ENCODE results near the gene FTCD.
"Not testable (repeated sequence)": the region's sequence is repeated elsewhere in the genome, so short reads cannot be mapped to it uniquely, and the experiment has no call there.

Gene FTCD

DNA sequence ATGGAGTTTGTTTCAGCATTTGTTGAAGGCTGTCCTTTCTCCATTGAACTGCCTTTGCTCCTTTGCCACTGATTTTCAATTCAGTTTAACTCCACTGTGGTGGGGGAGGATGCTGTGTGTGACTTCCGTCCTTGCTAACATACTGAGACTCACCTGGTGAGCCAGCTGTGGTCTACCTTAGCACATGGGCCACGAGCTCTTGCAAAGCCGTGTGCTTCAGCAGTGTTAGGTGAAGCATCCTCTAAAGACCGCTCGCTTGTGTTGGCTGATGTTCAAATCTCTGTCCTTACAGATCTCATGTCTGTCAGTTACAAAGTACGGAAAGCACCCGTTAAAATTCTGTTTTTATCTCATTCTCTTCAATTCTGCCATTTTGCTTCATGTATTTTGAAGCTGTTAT is 32.4 kb upstream of the FTCD start:
- DNase-seq (ENCODE audit: low spot score): no peak

GRCh38 chr21:46187261-46187660 is 31.9 kb upstream of the FTCD start:
- DNase-seq (ENCODE audit: low spot score): no peak

DNA sequence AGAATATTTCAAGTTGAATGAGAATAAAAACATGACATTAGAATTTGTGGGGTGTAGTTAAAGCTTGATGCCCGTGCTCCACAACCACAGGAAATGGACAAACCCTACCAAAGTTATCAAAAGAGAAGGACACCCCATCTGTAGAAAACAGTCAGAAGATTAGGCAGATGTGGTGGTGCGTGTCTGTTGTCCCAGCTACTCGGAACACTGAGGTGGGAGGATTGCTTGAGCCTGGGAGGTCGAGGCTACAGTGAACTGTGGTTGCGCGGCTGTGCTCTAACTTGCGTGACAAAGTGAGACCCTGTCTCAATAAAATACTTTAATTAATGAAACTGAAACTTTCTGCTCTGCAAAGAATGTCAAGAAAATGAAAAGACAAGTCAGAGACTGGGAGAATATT is 30.3 kb upstream of the FTCD start:
- DNase-seq (ENCODE audit: low spot score): no peak

DNA sequence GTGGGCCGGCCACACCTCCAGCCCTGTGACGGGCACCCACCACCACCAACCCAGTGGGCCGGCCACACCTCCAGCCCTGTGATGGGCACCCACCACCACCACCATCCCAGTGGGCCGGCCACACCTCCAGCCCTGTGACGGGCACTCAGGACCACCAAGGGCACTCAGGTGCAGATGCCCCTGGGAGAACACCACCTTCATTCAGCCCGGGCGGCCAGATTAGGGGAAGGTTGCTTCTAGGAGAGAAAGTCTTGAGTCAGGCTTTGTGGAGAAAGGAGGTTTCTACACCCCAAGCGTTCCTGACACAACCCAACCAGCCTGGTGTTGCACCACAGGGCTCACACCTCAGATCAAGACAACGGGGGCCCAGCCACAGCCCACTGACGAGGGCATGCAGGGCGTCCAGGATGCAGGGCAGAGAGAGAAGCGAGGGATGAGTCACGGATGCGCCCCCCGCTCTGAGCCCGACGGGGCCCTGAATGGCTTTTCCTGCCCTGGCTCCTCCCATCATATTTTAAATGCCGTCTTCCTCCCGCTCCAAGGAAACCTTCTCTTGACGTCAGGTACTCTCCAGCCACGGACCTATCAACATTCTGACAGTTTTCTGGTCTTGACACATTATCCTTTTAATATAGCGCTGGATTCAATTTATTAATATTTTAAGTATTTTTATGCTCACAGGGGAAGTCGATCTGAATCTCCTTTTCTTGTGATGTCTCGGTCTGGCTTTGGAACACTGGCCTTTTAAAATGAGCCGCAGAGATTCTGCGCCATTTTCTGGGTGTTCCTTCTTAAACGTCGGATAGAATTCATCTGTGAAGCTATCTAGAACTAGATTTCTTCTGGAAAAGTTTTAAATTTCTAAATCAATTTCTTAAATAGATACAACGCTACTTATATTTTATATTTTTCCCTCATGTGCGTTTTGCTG is 29.5 kb upstream of the FTCD start:
- peak; percentile 87 for DNase-seq (ENCODE audit: low spot score)

GRCh38 chr21:46183910-46184624 is 28.7 kb upstream of the FTCD start, which contains the start of gene SPATC1L:
Gene SPATC1L (minus strand): TSS chr21:46184459. CDS start chr21:46182816, 1,643 bp downstream.
- DNase-seq (ENCODE audit: low spot score): peak; percentile 65

GRCh38 chr21:46183337-46183909 is 28.0 kb upstream of the FTCD start:
- not testable (repeated sequence) for DNase-seq (ENCODE audit: low spot score)

- no peak for DNase-seq (ENCODE audit: low spot score)
Observed at GRCh38 chr21:46182548-46183336, 27.4 kb upstream of the FTCD start.

GRCh38 chr21:46181953-46182547 is 26.7 kb upstream of the FTCD start:
- DNase-seq (ENCODE audit: low spot score): no peak

- no peak for DNase-seq (ENCODE audit: low spot score)
Observed at GRCh38 chr21:46181436-46181835, 26.1 kb upstream of the FTCD start.

DNA sequence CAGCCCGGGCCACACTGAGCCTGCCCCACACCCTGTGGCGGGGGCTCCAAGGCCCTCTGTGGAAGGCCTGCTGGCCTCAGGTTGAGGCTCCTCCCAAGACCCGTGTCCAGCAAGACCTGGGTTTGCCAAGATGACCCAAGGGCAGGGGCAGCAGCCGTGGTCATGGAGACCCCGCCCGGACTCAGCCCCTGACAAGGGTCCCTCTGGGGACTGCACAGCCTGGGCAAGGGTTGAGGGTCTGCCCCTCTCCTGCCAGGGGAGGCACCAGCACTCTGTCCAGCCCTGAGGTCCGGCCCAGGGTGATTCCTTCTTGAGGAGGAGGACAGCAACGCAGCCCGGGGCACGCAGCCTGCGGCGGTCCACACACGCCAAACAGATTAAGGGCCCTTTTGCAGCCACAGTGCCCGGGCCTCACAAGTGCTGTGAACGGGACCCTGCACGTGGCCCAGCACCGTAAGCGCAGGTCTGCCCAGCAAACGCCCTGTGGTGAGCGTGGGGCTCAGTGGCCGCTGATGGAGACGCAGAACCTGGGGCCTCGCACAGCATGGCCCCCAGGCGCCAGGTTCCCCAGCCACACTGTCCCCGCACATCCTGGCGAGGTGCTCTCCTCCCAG is 25.5 kb upstream of the FTCD start:
- DNase-seq (ENCODE audit: low spot score): no peak

- DNase-seq (ENCODE audit: low spot score): no peak
Observed at GRCh38 chr21:46180079-46180722, 24.8 kb upstream of the FTCD start.

GRCh38 chr21:46179708-46180078 is 24.3 kb upstream of the FTCD start:
- no peak for DNase-seq (ENCODE audit: low spot score)

DNA sequence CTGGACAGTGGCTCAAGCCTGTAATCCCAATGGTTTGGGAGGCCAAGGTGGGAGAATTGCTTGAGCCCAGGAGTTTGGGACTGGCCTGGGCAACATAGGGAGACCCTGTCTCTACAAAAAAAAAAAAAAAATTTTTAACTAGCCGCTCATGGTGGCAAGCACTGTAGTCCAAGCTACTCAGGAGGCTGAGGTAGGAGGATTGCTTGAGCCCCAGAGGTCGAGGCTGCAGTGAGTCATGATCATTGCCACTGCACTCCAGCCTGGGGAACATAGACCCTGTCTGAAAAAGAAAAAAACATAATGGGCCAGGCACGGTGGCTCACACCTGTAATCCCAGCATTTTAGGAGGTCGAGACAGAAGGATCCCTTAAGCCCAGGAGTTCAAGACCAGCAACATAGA is 23.6 kb upstream of the FTCD start:
- DNase-seq (ENCODE audit: low spot score): no peak

GRCh38 chr21:46176443-46177129 is 21.2 kb upstream of the FTCD start:
- not testable (repeated sequence) for DNase-seq (ENCODE audit: low spot score)

GRCh38 chr21:46173573-46173972 is 18.2 kb upstream of the FTCD start:
- no peak for DNase-seq (ENCODE audit: low spot score)

- no peak for DNase-seq (ENCODE audit: low spot score)
Observed at GRCh38 chr21:46172863-46173528, 17.6 kb upstream of the FTCD start.

- DNase-seq (ENCODE audit: low spot score): peak; percentile 41
Observed at GRCh38 chr21:46171996-46172862, 16.9 kb upstream of the FTCD start.

- no peak for DNase-seq (ENCODE audit: low spot score)
Observed at GRCh38 chr21:46171585-46171984, 16.2 kb upstream of the FTCD start.

Data from germinal center (tissue), 1 donor.